ENCODE results near the gene THAP12.
"Not testable (repeated sequence)": the region's sequence is repeated elsewhere in the genome, so short reads cannot be mapped to it uniquely, and the experiment has no call there.

GRCh38 chr11:76401484-76401883, 20.6 kb upstream of the THAP12 start:
- not testable (repeated sequence) for TF ChIP-seq RCOR1 (IDR thresholded peaks at IDR 0.05; ENCODE audit: low read depth, low read length); PBX3 (IDR thresholded peaks at IDR 0.05); REST (IDR thresholded peaks at IDR 0.05); TFCP2L1 (CRISPR knock-in tag; IDR thresholded peaks at IDR 0.05); CBX2 (IDR thresholded peaks at IDR 0.05; ENCODE audit: borderline replicate concordance, low read depth); FOSL2 (IDR thresholded peaks at IDR 0.05); FOSL2 (CRISPR knock-in tag; IDR thresholded peaks at IDR 0.05); EHMT2 (IDR thresholded peaks at IDR 0.05; ENCODE audit: low read depth); ZC3H11A (IDR thresholded peaks at IDR 0.05); USF2 (IDR thresholded peaks at IDR 0.05); POLR2A (IDR thresholded peaks at IDR 0.05; ENCODE audit: low read length); MAFK (IDR thresholded peaks at IDR 0.05; ENCODE audit: partially characterized antibody)
- TF ChIP-seq, protein P1, sequence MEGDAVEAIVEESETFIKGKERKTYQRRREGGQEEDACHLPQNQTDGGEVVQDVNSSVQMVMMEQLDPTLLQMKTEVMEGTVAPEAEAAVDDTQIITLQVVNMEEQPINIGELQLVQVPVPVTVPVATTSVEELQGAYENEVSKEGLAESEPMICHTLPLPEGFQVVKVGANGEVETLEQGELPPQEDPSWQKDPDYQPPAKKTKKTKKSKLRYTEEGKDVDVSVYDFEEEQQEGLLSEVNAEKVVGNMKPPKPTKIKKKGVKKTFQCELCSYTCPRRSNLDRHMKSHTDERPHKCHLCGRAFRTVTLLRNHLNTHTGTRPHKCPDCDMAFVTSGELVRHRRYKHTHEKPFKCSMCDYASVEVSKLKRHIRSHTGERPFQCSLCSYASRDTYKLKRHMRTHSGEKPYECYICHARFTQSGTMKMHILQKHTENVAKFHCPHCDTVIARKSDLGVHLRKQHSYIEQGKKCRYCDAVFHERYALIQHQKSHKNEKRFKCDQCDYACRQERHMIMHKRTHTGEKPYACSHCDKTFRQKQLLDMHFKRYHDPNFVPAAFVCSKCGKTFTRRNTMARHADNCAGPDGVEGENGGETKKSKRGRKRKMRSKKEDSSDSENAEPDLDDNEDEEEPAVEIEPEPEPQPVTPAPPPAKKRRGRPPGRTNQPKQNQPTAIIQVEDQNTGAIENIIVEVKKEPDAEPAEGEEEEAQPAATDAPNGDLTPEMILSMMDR (IDR thresholded peaks at IDR 0.05) = not testable (repeated sequence)
